HepG2 (cell line): ENCODE results near the gene SPRY1. TPM values are rescaled to one million over a fixed set of nuclear protein-coding genes. Genes with fewer than 3 reads are reported as not detected.

ENCODE experiments used
- ATAC-seq: fragments of 200-7000 bp; cut with Tn5 transposase; 3 replicates; pipeline ENCODE4 v1.9.1; 2020; ENCODE audit warnings: mild to moderate bottlenecking, moderate library complexity
- BruUV-seq: library from RNA; stranded (reverse); fragments of 400-500 nt; replicated peaks from 2 replicates; lab custom pipeline; 2021; lab: Mats Ljungman, UMichigan
- CTCF ChIA-PET: fragments of 300-600 bp; formaldehyde crosslinking; extraction: SDS; loops from one replicate; lab custom pipeline; 2021; ENCODE audit warnings: low total read pairs, inconsistent platforms, low intra/inter-chr PET ratio; lab: Yijun Ruan, JAX
- POLR2A ChIA-PET: fragments of 350-600 bp; sonication (Branson Sonifier 250); formaldehyde crosslinking; loops from one replicate; lab custom pipeline; 2020; ENCODE audit warnings: antibody characterized with exemption, inconsistent platforms; lab: Yijun Ruan, JAX
- DNase-seq: peaks from one replicate; pipeline ENCODE4 v3.0.0-alpha.2; 2015; ENCODE audit warnings: low spot score
- FAIRE-seq: peaks from 3 replicates; lab custom pipeline; 2011; peaks lifted over from hg19 to GRCh38; lab: Jason Lieb, UNC
- H2AFZ ChIP-seq: one replicate; pipeline ENCODE4 v1.6.1; 2011; ENCODE audit warnings: low read length, inconsistent platforms
- H3K27ac ChIP-seq: fragments of 300-600 bp; 3 replicates; pipeline ENCODE4 v1.8.0; 2011; ENCODE audit warnings: mixed run types, mild to moderate bottlenecking, mixed read lengths, low read length, inconsistent platforms; ENCODE audit not compliant: insufficient read depth; ENCODE audit errors: extremely low read length
- H3K27me3 ChIP-seq, 2 experiments: fragments of 200-600 bp in 1 of 2; 2 replicates in 1 of 2; 3 replicates in 1 of 2; pipeline versions ENCODE4 v1.6.0 to v1.8.0; 2011; ENCODE audit warnings: low read length in 2 of 2, mild to moderate bottlenecking in 2 of 2, moderate library complexity in 2 of 2, inconsistent platforms in 1 of 2; ENCODE audit not compliant: insufficient read depth in 2 of 2, control insufficient read depth in 1 of 2
- H3K36me3 ChIP-seq, 2 experiments: fragments of 200-600 bp in 1 of 2; replicated peaks in 1 of 2; 2 replicates in 1 of 2; 3 replicates in 1 of 2; pipeline versions ENCODE4 v1.5.1 to v1.8.0; 2011; ENCODE audit warnings: low read length in 2 of 2, inconsistent platforms in 1 of 2; ENCODE audit not compliant: insufficient read depth in 2 of 2, control insufficient read depth in 1 of 2
- H3K4me1 ChIP-seq: 2 replicates; pipeline ENCODE4 v1.5.1; 2012; ENCODE audit warnings: low read length, inconsistent platforms; ENCODE audit not compliant: insufficient read depth
- H3K4me2 ChIP-seq: 2 replicates; pipeline ENCODE4 v1.6.0; 2011; ENCODE audit warnings: low read depth, low read length, inconsistent platforms
- H3K4me3 ChIP-seq, 3 experiments: fragments of 200-600 bp in 1 of 3; sonication (generic), shearing (Covaris generic) in 1 of 3; replicated peaks in 1 of 3; 2 replicates each; pipeline ENCODE4 v1.5.1; 2011 to 2016; ENCODE audit warnings: low read length in 3 of 3, inconsistent platforms in 2 of 3, low read depth in 2 of 3, mild to moderate bottlenecking in 2 of 3, control low read depth in 1 of 3, mixed read lengths in 1 of 3; ENCODE audit not compliant: insufficient read depth in 1 of 3
- H3K79me2 ChIP-seq: one replicate; pipeline ENCODE4 v1.6.1; 2011; ENCODE audit warnings: low read length, inconsistent platforms; ENCODE audit not compliant: insufficient read depth
- H3K9ac ChIP-seq: 2 replicates; pipeline ENCODE4 v1.6.0; 2011; ENCODE audit warnings: mild to moderate bottlenecking, low read depth, low read length, inconsistent platforms; ENCODE audit not compliant: insufficient read depth
- H3K9me3 ChIP-seq: 2 replicates; pipeline ENCODE4 v1.5.1; 2012; ENCODE audit warnings: mild to moderate bottlenecking, low read length
- H4K20me1 ChIP-seq: 2 replicates; pipeline ENCODE4 v1.6.0; 2011; ENCODE audit warnings: inconsistent platforms, mild to moderate bottlenecking, low read length, moderate library complexity; ENCODE audit not compliant: insufficient read depth
- CEBPB ChIP-seq: IDR thresholded peaks from 2 replicates; pipeline ENCODE4 v1.6.1; 2011; ENCODE audit warnings: low read depth, low read length, improper control_type of control experiment, borderline replicate concordance
- DR1 ChIP-seq: sonication (generic); formaldehyde crosslinking; IDR thresholded peaks from 2 replicates; pipeline ENCODE4 v1.8.0; 2021; ENCODE audit warnings: mild to moderate bottlenecking, missing genetic modification reagents, inconsistent platforms
- ELF3 ChIP-seq: IDR thresholded peaks from 2 replicates; pipeline ENCODE4 v1.6.1; 2016; ENCODE audit warnings: missing genetic modification reagents, missing compliant biosample characterization
- FOXK2 ChIP-seq: fragments of 450-650 bp; IDR thresholded peaks from 2 replicates; pipeline ENCODE4 v1.6.1; 2016
- GFI1 ChIP-seq: sonication (generic); formaldehyde crosslinking; IDR thresholded peaks from 2 replicates; pipeline ENCODE4 v1.5.0; 2020; ENCODE audit warnings: missing genetic modification reagents, mild to moderate bottlenecking, borderline replicate concordance
- KDM4B ChIP-seq: sonication (generic); formaldehyde crosslinking; IDR thresholded peaks from 2 replicates; pipeline ENCODE4 v1.4.0; 2020; ENCODE audit warnings: missing genetic modification reagents
- MEF2D ChIP-seq: sonication (generic); formaldehyde crosslinking; IDR thresholded peaks from 2 replicates; pipeline ENCODE4 v1.5.1; 2020; ENCODE audit warnings: mild to moderate bottlenecking, missing genetic modification reagents
- MTF2 ChIP-seq: sonication (generic); formaldehyde crosslinking; IDR thresholded peaks from 2 replicates; pipeline ENCODE4 v1.5.0; 2020; ENCODE audit warnings: missing genetic modification reagents, borderline replicate concordance
- MYNN ChIP-seq: sonication (generic); formaldehyde crosslinking; IDR thresholded peaks from 2 replicates; pipeline ENCODE4 v1.4.0; 2020; ENCODE audit warnings: mild to moderate bottlenecking, low read depth, missing genetic modification reagents
- POLR2G ChIP-seq: fragments of 200-400 bp; formaldehyde crosslinking; IDR thresholded peaks from 2 replicates; pipeline ENCODE4 v1.6.1; 2018; ENCODE audit warnings: mild to moderate bottlenecking, low read depth, low read length, moderate library complexity
- PRMT3 ChIP-seq: sonication (generic); formaldehyde crosslinking; IDR thresholded peaks from 2 replicates; pipeline ENCODE4 v1.8.1; 2022; ENCODE audit warnings: low read depth, mild to moderate bottlenecking, moderate library complexity, missing genetic modification reagents, borderline replicate concordance
- RBM22 ChIP-seq: fragments of 200-400 bp; formaldehyde crosslinking; optimal IDR thresholded peaks from 2 replicates; pipeline ENCODE3; 2017; ENCODE audit warnings: mild to moderate bottlenecking, low read length, moderate library complexity
- SIX1 ChIP-seq: sonication (generic); formaldehyde crosslinking; IDR thresholded peaks from 2 replicates; pipeline ENCODE4 v1.4.0; 2020; ENCODE audit warnings: missing genetic modification reagents, borderline replicate concordance
- SYNCRIP ChIP-seq: fragments of 200-400 bp; formaldehyde crosslinking; IDR thresholded peaks from 2 replicates; pipeline ENCODE4 v1.6.1; 2018; ENCODE audit warnings: mild to moderate bottlenecking, low read depth, low read length; ENCODE audit not compliant: insufficient read depth
- ZFP1 ChIP-seq: IDR thresholded peaks from 2 replicates; pipeline ENCODE4 v1.6.1; 2016
- ZFP36L1 ChIP-seq: sonication (generic); formaldehyde crosslinking; IDR thresholded peaks from 2 replicates; pipeline ENCODE4 v1.8.0; 2022; ENCODE audit warnings: mild to moderate bottlenecking, missing genetic modification reagents, moderate library complexity
- ZNF143 ChIP-seq: sonication (generic); formaldehyde crosslinking; IDR thresholded peaks from 2 replicates; pipeline ENCODE4 v1.4.0; 2020; ENCODE audit warnings: missing genetic modification reagents
- ZNF766 ChIP-seq: sonication (generic); formaldehyde crosslinking; IDR thresholded peaks from 2 replicates; pipeline ENCODE4 v1.5.0; 2020; ENCODE audit warnings: missing genetic modification reagents, borderline replicate concordance
- ZNF816 ChIP-seq: sonication (generic); formaldehyde crosslinking; IDR thresholded peaks from 2 replicates; pipeline ENCODE4 v1.8.0; 2022; ENCODE audit warnings: missing genetic modification reagents, mild to moderate bottlenecking, borderline replicate concordance
- ZNF839 ChIP-seq: sonication (generic); formaldehyde crosslinking; IDR thresholded peaks from 2 replicates; pipeline ENCODE4 v1.4.0; 2020; ENCODE audit warnings: missing genetic modification reagents, mild to moderate bottlenecking, borderline replicate concordance
- WGBS: methylation state at CpG from one replicate; pipeline ENCODE4 v1.1.6; 2017; ENCODE audit warnings: low lambda C conversion rate; 5-methylcytosine and 5-hydroxymethylcytosine counted together
- in situ Hi-C: cut with HindIII; loops from 2 replicates; pipeline ENCODE4 v1.10.0; 2017; ENCODE audit warnings: low pct_unique_long_range_greater_than_20kb; ENCODE audit not compliant: extremely low pct_ligation_motif_present
- intact Hi-C: fragments of 100-400 bp; cut with micrococcal nuclease; formaldehyde crosslinking; loops from one replicate; pipeline ENCODE4 v1.10.0; 2022; ENCODE audit not compliant: unreplicated experiment
- polyA plus RNA-seq, 8 experiments: library from polyadenylated mRNA; depleted of rRNA in 3 of 8; stranded (reverse) in 7 of 8; unstranded in 1 of 8; fragments of >200 nt; fragmentation: Illumina TruSeq in 4 of 8; extraction: Trizol in 4 of 8; gene quantifications; 2 replicates each; pipeline versions ENCODE4 v1.2.1 to v1.2.3, GENCODE V29; 2011 to 2016; ENCODE audit warnings: low read depth in 4 of 8, missing spikeins in 1 of 8, mixed read lengths in 1 of 8; ENCODE audit not compliant: insufficient read depth in 1 of 8
- total RNA-seq, 5 experiments: library from RNA; depleted of rRNA; stranded (reverse); fragments of >200 nt; fragmentation: Illumina TruSeq; extraction: Trizol; gene quantifications; 2 replicates each; pipeline ENCODE4 v1.2.3, GENCODE V29; 2016; ENCODE audit warnings: low read depth in 1 of 5
- TF ChIP-seq, protein P1 (sequence below): IDR thresholded peaks from 2 replicates; pipeline ENCODE4 v1.6.1; 2018; ENCODE audit warnings: missing genetic modification reagents, mild to moderate bottlenecking, missing compliant biosample characterization
- TF ChIP-seq, protein P2 (sequence below): sonication (generic); formaldehyde crosslinking; IDR thresholded peaks from 2 replicates; pipeline ENCODE4 v1.4.0; 2020; ENCODE audit warnings: low read depth, mild to moderate bottlenecking, missing genetic modification reagents

The SPRY1 gene
- total and polyA plus RNA-seq, 2 of the 13 experiments (the other 11 are each of a cell fraction or from before 2014, with no cell fraction given) = 24.7 to 33.4 TPM

DNA sequence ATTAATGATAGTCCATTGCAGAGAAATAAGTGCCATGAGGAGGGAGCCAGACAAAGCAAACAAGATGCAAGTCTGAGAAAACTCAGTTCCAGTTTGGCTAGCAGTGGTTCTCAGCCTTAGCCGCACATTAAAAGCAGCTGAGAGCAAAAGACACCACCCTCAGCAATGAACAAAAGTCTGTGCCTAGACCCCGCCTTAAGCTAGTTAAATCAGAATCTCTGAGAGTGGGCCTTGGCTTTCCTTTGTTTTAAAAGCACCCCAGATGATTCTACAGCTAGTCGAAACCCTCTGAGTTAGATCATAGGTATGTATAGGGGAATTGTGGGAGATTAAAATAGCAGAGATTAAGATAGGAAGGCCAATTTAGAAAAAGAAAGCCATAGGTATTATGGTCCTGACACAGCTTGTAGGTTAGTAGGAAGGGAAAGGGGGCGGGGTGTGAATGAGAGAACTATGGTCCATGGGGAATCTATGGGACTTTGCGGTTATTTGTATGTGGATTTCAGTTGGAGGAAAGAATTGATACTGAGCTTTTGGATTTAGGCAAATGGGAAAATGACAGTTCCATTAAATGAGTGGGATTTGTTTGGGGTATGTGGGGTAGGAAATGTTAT, 12.0 kb downstream of the SPRY1 start:
- no peaks in the 10 kb centered on the region for H3K27me3 ChIP-seq
- TF ChIP-seq ZNF143 (CRISPR knock-in tag) (no peak), PRMT3 (no peak), ZFP36L1 (CRISPR knock-in tag) (no peak), MTF2 (CRISPR knock-in tag) (no peak), DR1 (CRISPR knock-in tag) (no peak), MYNN (no peak), POLR2G (peak; percentile 29; the same call in 1 of the 2 replicates), CEBPB (no peak), ZNF816 (CRISPR knock-in tag) (no peak), MEF2D (CRISPR knock-in tag) (no peak), FOXK2 (no peak), GFI1 (CRISPR knock-in tag) (0 out of 2 replicates have a peak, but pooled peaks have one; percentile 17), ZFP1 (CRISPR knock-in tag) (no peak), SYNCRIP (no peak), RBM22 (peak; percentile 51), ELF3 (CRISPR knock-in tag) (0 out of 2 replicates have a peak, but pooled peaks have one; percentile 21), SIX1 (no peak), ZNF766 (CRISPR knock-in tag) (no peak), ZNF839 (CRISPR knock-in tag) (no peak), KDM4B (no peak)
- TF ChIP-seq, protein P1, sequence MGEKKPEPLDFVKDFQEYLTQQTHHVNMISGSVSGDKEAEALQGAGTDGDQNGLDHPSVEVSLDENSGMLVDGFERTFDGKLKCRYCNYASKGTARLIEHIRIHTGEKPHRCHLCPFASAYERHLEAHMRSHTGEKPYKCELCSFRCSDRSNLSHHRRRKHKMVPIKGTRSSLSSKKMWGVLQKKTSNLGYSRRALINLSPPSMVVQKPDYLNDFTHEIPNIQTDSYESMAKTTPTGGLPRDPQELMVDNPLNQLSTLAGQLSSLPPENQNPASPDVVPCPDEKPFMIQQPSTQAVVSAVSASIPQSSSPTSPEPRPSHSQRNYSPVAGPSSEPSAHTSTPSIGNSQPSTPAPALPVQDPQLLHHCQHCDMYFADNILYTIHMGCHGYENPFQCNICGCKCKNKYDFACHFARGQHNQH (CRISPR knock-in tag) = no peak
- TF ChIP-seq, protein P2, sequence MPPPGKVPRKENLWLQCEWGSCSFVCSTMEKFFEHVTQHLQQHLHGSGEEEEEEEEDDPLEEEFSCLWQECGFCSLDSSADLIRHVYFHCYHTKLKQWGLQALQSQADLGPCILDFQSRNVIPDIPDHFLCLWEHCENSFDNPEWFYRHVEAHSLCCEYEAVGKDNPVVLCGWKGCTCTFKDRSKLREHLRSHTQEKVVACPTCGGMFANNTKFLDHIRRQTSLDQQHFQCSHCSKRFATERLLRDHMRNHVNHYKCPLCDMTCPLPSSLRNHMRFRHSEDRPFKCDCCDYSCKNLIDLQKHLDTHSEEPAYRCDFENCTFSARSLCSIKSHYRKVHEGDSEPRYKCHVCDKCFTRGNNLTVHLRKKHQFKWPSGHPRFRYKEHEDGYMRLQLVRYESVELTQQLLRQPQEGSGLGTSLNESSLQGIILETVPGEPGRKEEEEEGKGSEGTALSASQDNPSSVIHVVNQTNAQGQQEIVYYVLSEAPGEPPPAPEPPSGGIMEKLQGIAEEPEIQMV (CRISPR knock-in tag) = no peak

More for the DNA sequence above, 12.0 kb downstream of the SPRY1 start:
- ATAC-seq (peak; percentile 48), FAIRE-seq (no peak), DNase-seq (no peak)
- Histone ChIP-seq H3K4me2 (no peak overlapping the region), H3K27ac (peak overlapping the region; percentile 17), H4K20me1 (peaks cover 17% of the 10 kb centered on the region), H3K9ac (no peak overlapping the region), H3K36me3 (peaks cover 2 to 3% of the 10 kb centered on the region in 2 experiments; a peak in 2 of 5 replicates), H3K79me2 (peaks cover 30% of the 10 kb centered on the region), H2AFZ (no peak overlapping the region), H3K9me3 (no peaks in the 10 kb centered on the region), H3K4me3 (no peak overlapping the region), H3K4me1 (peaks cover 98% of the 10 kb centered on the region)
- in situ Hi-C loops (no loop called here), intact Hi-C loops (no loop called here)
- BruUV-seq = no TSS peak
- 82% methylated on average over 5 of the region's 5 CpGs for WGBS
- ChIA-PET POLR2A (interaction anchor here (0.9 to 2.2 kb wide), 5 partner anchors 9 to 146 kb away, joined by 3 to 7 read pairs (median 4); no protein-coding TSS in a partner anchor), CTCF (no interaction called here)
